GM19239 (cell line): Measurements from ENCODE around the gene PLA2G4C.

Source experiments
- DNase-seq: peaks from one replicate; pipeline ENCODE4 v3.0.0; 2011; ENCODE audit warnings: low spot score; ENCODE audit not compliant: insufficient read length
- FAIRE-seq: peaks from 2 replicates; lab custom pipeline; 2011; peaks lifted over from hg19 to GRCh38; lab: Jason Lieb, UNC

Gene PLA2G4C

DNA sequence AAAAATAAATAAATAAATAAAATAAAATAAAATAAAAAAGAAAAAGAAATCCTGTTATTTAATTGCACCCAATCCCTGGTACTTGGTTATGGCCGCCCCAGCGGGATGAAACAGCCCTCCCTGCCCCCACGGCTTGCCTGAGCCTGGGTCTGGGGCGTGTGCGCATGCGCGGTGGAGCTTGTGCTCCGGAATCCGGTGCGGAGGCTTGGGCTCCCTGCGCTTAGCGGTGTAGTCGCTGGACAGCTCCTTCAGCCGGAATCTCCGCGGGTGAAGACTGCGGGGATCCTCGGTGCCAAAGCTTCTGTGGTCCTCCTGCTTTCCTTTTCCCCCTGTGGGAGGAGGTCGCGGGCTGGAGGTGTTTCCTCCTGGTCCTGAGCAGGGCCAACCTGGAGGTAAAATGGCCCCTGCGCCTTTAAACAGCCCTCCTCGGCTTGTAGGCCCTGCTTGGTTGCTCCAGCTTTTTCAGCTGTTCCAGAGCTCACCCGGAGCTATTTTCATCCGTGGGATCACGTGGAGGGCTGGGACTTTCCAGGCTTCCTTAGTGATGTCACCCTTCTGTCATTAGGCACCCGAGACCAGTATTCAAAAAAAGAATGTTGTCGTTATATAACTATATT lies at the start of gene PLA2G4C:
PLA2G4C (minus strand) TSS at position 468 of the 617 bp plus-strand sequence. CDS start 4,288 bp downstream, outside the sequence.
- FAIRE-seq (peak; percentile 85), DNase-seq (peak; percentile 93)

DNA sequence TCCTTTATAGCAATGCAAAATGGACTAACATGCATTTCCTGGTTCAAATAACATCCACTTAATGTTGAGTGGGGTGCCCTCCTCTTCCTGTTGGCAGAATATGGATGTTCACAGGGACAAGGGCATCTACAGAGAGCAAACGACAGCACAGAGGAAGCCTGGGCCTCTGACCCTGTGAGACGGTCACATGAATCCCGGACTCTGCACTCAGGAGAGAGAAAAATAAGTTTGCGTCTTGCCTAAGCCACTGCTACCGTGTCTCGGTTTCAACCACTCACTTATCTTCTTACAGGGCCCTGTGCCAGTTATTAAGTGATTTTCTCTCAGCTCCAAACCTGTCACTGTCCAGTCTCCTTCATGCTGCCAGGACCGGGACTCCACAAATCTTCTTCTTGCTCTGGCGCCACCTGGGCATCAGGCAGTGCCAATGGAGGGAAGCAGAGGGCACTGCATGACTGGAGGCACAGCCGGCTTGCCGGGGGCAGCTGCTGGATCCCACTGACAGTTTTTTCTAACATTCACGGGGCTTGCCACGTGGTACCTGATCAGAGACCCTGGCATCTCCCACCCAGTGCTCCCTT lies 47.7 kb upstream of the PLA2G4C start:
- no peak for FAIRE-seq
- DNase-seq, result no peak

- FAIRE-seq (no peak), DNase-seq (no peak)
These were observed 43.4 kb upstream of the PLA2G4C start for GRCh38 chr19:48154003-48154402.

GRCh38 chr19:48152551-48152950 lies 41.9 kb upstream of the PLA2G4C start:
- DNase-seq, result peak; percentile 49

DNA sequence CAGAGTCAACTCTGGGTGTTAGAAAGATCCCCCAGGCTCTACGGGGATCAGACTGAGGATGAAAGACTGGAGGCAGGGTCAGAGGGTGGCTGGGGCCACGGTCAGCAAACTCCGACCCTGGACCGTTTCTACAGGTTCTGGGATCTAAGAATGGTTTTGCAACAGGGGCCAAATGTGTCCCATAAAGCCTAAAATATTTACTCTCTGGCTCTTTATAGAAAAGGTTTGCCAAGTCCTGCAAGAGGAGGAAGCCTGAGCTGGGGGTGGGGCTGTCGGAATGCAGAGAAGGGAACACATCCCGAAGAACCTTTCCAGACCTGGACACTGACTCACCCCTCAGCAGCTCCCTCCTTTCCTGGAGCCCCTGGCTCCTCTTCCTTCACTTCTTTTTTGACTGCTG lies 38.8 kb upstream of the PLA2G4C start:
- DNase-seq (no peak), FAIRE-seq (no peak)

More at GRCh38 chr19:48152551-48152950, 41.9 kb upstream of the PLA2G4C start:
- FAIRE-seq, result peak; percentile 62

DNA sequence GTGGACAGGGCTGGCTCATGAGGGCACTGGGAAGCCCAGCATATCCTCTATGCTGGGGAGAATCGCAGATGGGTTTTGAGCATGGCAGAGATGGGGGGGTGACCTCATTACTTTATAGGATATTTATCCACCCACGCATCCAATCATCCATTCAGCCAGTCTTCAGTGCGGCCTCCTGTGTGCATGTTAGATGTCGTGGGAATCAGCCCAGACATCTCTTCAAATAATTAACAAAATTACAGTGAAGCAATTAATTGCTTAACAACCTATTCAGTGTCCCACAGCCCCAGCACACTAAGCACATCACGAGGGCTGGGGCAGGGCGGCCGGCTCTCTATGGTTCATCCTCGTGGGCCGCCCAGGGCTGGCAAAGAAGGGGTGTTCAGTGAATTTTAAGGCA lies 38.0 kb upstream of the PLA2G4C start:
- DNase-seq (no peak), FAIRE-seq (no peak)

GRCh38 chr19:48147597-48148175 lies 37.1 kb upstream of the PLA2G4C start:
- DNase-seq (no peak), FAIRE-seq (no peak)

GRCh38 chr19:48139053-48139452 lies 28.4 kb upstream of the PLA2G4C start:
- no peak for DNase-seq
- FAIRE-seq, result no peak

GRCh38 chr19:48137411-48137810 lies 26.8 kb upstream of the PLA2G4C start:
- DNase-seq, result no peak
- no peak for FAIRE-seq

GRCh38 chr19:48136547-48136946 lies 25.9 kb upstream of the PLA2G4C start:
- FAIRE-seq, result no peak

GRCh38 chr19:48135411-48135810 lies 24.8 kb upstream of the PLA2G4C start:
- DNase-seq (no peak), FAIRE-seq (no peak)

More at GRCh38 chr19:48136547-48136946, 25.9 kb upstream of the PLA2G4C start:
- no peak for DNase-seq

DNA sequence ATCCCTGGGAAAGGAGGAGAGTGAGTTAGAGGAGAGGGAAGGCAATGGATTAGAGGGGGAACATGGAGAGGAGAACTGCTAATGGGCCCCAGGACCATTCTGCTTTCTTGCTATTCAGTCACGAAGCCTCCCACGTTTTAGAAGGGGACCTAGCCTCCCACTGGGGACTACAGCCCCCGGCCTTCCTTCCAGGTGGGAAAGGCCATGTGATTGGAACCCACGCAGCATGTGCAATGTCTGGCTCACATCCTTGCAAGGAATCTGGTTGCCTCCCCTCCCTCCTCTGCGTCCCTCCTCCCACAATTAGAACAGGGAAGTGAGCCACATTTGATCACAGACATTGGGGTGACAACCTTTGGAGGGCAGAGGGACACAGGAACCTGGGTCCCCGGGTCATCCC lies 22.5 kb upstream of the PLA2G4C start:
- FAIRE-seq, result no peak

DNA sequence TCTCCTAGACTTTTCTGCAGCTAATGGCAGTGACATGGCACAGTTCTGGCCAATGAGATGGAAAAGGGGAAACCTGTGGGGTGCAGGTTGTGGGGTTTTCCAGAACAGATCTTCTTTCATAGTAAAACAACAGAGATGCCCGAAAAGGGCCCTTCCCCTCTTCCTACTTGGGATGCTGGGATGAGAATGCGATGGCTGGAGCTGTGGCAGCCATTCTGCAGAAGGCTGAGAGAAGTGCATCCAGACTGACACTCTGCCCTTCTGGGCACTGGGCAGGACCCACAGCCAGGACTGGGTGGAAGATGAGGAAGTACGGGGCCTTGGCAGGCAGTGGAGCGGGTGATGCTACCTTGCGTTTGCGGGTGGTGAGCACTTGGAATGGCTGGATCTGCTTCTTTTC lies 16.9 kb upstream of the PLA2G4C start:
- no peak for DNase-seq
- no peak for FAIRE-seq

More for the DNA sequence above, 22.5 kb upstream of the PLA2G4C start:
- DNase-seq, result no peak

DNA sequence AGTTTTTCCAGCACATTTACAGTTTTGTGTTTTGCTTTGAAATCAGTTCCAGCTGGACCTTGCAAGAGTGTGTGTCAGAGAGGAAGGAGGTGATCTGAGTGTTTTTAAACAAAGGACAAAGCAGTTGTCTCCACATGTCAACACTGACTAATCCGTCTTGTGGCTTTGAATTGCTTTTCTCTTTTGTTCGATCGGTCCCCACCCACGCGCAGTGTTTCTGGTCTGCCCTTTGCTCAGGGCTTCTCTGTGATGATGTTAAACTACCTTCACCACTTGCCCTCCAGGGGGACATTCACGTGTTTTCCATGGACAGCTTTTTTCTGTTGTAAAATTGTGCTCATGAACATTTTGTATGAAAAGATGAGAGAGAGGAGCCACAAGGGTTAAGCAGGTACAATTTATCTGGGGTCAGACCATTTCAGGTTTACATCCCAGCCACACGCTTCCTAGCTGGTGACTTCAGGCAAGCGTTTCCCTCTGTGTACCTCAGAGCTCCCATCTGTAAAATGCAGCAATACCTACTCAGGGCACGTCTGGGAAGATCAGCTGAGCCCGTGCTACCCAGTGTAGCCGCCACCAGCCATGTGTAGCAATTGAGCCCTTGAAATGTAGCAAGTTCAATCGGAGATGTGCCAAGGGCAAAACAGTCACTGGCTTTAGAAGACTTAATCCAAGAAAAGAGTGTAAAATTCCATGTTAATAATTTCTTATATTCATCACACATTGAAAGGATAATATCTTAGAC lies 13.5 kb upstream of the PLA2G4C start:
- DNase-seq (no peak), FAIRE-seq (no peak)

DNA sequence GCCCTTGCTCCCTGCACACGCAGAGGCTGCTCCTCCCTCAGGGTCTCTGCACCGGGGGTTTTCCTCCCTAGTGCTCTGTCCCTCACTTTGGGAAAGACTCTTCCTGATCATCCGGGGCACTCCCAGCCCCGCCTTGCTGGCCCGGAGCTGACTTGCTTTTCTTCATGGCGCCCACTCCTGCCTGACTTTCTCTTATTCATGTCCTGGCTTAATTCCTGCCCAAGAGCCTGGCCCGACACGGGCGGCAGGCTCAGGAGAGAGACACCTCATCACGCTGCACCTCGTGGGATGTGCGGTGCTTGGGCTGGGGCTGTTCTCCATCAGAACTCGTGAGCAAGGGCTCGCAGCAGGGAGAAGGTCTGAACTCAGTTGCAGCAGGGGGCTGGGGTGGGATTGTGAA lies 11.8 kb upstream of the PLA2G4C start:
- peak; percentile 49 for FAIRE-seq
- DNase-seq, result no peak

DNA sequence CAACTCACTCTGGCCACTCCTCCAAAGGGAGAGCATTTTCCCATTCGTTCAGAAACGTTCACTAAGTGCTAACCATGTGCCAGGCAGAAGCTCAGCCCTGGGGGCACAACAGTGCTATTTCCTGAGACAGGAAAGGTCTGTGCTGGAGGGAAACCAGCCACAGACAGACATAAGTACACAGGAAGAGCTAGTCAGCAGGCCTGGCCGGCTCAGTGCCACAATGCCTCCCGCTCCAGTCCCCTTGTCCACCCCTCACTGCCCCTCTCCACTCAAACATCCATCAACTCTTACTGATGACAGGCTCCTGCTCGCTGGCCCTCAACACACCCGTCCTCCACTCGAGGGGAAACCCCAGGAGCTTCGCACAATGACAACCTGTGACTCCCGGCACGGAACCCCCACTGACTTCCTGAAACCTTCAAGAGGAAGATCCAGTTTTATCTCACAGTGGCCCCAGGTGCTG lies 11.3 kb upstream of the PLA2G4C start:
- FAIRE-seq, result peak; percentile 42
- peak; percentile 36 for DNase-seq

DNA sequence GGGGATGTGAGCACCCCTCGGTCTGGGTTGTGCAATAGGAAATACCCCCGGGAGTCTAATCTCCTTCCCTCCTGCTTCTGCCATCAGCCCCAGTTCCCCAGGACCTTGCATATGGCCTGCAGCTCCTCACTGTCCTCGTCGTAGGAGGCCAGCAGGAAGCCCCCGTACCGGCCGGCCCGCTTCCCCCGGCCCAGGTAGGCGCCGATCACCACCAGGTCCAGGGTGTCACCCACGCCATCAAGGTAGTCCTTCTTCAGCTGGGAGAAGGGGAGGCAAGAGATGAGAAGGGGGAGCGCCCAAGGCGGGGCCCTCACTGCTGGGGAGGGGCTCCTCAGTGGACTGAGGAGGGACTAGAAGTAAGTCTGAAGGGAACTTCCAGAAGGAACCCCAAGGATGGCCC lies 10.4 kb upstream of the PLA2G4C start:
- FAIRE-seq, result no peak
- no peak for DNase-seq

GRCh38 chr19:48120505-48120904 lies 9.9 kb upstream of the PLA2G4C start:
- DNase-seq, result no peak
- FAIRE-seq, result no peak

DNA sequence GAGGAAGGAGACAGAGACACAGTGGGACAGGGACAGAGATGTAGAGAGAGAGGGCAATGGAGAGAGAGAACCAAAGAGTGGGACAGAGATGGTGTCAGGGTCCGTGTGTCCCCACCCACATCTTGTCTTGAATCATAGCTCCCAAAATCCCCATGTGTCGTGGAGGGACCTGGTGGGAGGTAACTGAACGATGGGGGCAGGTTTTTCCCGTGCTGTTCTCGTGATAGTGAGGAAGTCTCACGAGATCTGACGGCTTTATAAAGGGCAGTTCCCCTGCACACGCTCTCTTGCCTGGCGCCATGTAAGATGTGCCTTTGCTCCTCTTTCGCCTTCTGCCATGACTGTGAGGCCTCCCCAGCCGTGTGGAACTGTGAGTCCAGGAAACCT lies 7.5 kb upstream of the PLA2G4C start:
- DNase-seq (no peak), FAIRE-seq (peak; percentile 76)

DNA sequence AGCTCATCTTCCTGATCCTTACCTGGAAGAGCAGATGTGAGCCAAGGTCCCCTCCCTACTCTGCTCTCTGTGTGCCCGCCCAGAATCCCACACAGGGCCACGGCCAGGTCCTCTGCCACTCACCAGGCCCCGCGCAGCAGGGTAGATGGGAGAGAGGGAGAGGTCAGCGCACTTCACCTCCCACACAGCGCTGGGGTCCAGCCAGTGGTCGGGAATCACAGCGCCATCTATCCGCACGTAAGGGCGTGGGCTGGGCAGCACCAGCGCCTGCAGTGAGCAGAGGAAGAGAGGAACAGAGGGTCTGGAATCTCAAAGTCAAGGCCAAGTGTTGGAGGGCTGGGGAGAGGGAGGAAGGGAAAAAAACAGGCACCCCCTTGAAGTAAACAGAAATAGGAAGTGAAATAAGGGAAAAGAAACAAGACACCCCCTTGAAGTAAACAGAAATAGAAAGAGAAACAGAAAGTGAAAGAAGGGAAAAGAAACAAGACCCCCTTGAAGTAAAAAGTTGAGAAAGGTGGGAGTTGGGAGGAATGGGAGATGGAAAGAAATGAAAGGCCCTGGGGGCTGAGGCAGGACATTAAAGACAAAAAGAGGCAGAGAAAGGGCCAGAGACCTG lies 7.0 kb upstream of the PLA2G4C start:
- FAIRE-seq, result no peak
- no peak for DNase-seq
